HG03354 (cell line): Measurements from ENCODE around the gene KIAA1217.
"Not testable (repeated sequence)": the region's sequence is repeated elsewhere in the genome, so short reads cannot be mapped to it uniquely, and the experiment has no call there.

Source experiments
- ATAC-seq: cut with Tn5 transposase; IDR thresholded peaks from one replicate; pipeline ENCODE4 v1.9.1; 2021; ENCODE audit warnings: mild to moderate bottlenecking; ENCODE audit not compliant: unreplicated experiment, poor library complexity, severe bottlenecking

Gene KIAA1217

GRCh38 chr10:24320373-24320772, 111.4 kb downstream of the KIAA1217 start:
- ATAC-seq: no peak

GRCh38 chr10:24324651-24325050, 115.7 kb downstream of the KIAA1217 start:
- no peak for ATAC-seq

GRCh38 chr10:24331457-24331856, 122.5 kb downstream of the KIAA1217 start:
- ATAC-seq: no peak

GRCh38 chr10:24333736-24334135, 124.8 kb downstream of the KIAA1217 start:
- no peak for ATAC-seq

GRCh38 chr10:24334279-24334939, 125.5 kb downstream of the KIAA1217 start:
- no peak for ATAC-seq

GRCh38 chr10:24337723-24338122, 128.8 kb downstream of the KIAA1217 start:
- ATAC-seq: not testable (repeated sequence)

DNA sequence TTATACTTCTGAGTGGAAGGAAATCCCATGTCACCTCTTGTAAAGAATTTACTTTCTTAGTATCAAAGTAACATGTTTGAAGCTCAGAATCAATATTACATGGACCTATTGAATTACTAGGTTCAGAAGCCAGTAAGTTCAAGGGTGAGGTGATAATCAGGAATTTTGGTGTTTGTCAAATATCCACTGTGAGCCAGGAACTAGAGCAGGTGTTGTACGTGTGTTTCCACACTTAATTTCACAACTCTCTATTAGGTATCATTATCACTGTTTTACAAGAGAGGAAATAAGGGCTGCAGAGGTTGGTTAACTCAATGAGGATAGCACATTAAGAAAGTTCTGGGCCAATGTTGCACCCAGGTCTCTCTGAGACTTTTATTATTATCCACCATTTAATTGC, 130.4 kb downstream of the KIAA1217 start:
- ATAC-seq: no peak

DNA sequence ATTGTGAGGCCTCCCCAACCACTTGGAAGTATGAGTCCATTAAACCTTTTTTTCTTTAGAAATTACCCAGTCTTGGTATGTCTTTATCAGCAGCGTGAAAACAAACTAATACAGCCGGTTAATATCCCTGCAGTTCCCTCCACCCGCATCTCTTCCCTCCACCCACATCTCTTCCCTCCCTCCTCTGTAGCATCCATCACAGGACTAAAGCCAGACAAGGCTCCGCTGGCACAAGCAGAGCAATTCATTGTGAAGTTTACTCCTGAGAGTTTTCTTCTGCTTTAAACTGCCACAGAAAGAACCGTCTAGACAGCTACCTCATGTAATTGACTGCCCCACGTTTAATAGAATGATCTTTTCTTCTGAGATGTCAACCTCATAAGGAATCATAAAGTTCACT, 131.5 kb downstream of the KIAA1217 start:
- no peak for ATAC-seq

DNA sequence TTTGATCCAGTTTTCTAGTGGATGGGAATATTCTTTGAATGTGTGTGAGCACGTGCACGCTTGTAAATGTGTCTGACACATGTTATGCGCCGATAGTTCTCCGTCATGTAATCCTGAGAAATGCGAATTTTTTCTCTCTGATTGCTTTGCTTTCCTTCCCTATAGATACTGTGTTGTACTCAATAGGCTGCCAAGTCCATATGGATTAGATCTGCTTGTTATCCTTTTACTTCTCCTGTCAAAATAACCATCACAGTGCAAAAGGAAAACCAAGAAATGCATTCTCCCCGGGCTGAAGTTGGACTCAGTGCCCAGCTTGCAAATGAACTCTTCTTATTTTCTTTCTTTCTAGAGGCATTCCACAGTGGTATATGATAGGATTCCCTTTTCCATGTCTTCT, 131.9 kb downstream of the KIAA1217 start:
- no peak for ATAC-seq

GRCh38 chr10:24341371-24341770, 132.4 kb downstream of the KIAA1217 start:
- no peak for ATAC-seq

DNA sequence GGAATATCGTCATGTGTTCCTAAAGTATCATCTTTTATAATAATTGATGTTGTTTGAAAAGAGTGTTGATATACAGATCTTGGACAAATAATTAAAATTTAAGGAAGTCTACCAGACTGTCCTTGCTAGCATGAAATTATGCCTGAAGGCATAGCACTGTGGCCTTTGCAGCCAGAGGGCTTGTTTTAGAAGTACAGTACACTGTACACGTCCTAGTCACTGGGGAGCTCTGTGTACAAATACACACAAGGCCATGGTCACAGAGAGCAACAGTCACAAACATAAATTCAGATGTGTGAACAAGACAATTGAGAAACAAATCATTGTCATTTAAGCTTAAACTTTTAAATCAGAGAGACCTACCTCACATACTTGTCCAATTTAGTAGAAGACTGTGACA, 133.0 kb downstream of the KIAA1217 start:
- ATAC-seq: no peak

GRCh38 chr10:24343686-24344085, 134.7 kb downstream of the KIAA1217 start:
- no peak for ATAC-seq

DNA sequence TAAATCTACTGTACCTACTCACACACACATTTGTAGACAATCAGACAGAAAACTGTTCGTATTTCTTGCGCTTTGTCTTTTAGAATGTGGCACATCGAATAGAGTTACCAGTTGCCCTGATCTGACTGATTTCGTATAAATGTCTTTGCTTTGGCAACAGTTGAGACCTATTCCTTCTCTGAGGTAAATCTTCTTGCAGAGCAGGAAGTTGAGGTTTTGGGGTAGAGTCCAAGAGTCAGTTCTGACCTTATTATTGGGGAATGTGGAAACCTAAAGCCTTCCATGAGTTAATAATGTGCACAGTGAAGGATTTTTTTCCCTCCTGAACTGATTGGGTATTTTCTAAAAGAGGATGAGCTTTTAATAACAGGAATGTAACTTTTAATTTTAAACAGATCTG, 135.3 kb downstream of the KIAA1217 start:
- no peak for ATAC-seq

DNA sequence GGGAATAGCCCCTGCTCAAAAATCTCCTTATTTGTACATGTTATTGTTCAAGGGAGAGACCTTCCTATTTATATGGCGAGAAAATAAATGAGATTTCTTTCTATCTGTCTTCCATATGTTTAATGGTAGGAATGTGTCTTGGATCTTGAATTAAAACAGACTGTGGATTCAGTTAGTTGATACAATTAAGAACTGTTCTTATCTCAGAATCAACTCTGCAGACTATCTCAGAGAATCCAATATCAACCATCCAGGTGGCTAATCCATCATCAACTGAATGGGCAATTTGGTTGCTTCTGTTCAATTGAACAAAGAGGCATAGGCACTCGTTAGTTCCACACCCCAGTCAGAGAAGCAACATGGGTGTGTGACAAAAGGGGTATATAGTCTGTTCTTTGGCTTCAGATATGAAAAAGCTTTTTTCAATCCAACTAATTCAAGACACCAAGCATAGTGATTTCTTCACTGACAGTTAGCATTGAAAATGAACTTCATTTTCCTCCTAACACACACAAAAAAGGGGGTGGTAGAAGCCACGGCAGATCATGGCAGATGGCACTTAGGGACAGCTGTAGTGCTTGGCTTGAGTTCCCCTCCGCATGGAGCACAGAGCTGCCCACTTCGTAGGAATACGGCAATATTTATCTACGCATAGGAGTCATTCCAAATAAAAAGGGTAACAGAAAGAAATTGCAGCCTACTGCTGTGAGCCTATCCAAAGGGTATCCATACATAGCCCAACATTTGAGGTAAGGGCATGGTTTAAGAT, 135.9 kb downstream of the KIAA1217 start:
- no peak for ATAC-seq

GRCh38 chr10:24346877-24347519, 138.1 kb downstream of the KIAA1217 start:
- ATAC-seq: no peak

DNA sequence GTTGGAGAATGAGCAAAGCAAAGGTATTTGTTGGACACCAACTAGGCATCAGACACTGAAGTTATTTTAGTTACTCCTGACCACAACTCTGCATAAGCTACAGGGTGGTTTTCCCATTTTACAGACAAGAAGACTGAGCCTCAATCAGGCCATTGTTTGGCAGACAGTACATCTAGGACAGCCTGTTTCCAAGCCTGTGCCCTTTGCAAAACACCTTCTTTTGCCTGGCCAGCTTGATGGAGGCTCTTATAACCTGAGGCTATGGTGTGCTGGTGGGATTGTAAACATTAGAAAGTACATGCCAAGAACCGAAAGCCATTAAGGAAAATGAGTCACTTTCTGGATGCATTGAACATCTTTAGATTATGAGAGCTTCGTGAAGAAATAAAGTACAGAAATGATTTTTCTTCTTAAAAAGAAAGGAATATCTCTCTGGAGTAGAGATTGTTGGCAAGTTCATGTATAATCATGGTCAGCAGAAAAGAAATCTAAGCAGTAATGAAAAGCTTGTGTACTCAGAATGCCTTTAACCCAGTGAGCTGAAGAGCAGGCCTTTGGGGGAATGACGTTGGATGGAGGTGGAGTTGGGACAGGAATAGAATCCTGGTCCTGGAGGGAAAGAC, 140.6 kb downstream of the KIAA1217 start:
- no peak for ATAC-seq

- ATAC-seq: no peak
Observed at GRCh38 chr10:24350070-24350921, 141.4 kb downstream of the KIAA1217 start.

- ATAC-seq: not testable (repeated sequence)
Observed at GRCh38 chr10:24350922-24351225, 141.9 kb downstream of the KIAA1217 start.

GRCh38 chr10:24351961-24352360, 143.0 kb downstream of the KIAA1217 start:
- ATAC-seq: no peak

- no peak for ATAC-seq
Observed at GRCh38 chr10:24352399-24352798, 143.5 kb downstream of the KIAA1217 start.
